Anterior cingulate cortex (tissue), 58 donors: Measurements from ENCODE around the gene TAB3.

Experiments used
- DNase-seq, 58 donors: peaks; one replicate each; lab custom pipeline; 2025; lab: John Stamatoyannopoulos, UW

Gene TAB3, protein sequence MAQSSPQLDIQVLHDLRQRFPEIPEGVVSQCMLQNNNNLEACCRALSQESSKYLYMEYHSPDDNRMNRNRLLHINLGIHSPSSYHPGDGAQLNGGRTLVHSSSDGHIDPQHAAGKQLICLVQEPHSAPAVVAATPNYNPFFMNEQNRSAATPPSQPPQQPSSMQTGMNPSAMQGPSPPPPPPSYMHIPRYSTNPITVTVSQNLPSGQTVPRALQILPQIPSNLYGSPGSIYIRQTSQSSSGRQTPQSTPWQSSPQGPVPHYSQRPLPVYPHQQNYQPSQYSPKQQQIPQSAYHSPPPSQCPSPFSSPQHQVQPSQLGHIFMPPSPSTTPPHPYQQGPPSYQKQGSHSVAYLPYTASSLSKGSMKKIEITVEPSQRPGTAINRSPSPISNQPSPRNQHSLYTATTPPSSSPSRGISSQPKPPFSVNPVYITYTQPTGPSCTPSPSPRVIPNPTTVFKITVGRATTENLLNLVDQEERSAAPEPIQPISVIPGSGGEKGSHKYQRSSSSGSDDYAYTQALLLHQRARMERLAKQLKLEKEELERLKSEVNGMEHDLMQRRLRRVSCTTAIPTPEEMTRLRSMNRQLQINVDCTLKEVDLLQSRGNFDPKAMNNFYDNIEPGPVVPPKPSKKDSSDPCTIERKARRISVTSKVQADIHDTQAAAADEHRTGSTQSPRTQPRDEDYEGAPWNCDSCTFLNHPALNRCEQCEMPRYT

DNA sequence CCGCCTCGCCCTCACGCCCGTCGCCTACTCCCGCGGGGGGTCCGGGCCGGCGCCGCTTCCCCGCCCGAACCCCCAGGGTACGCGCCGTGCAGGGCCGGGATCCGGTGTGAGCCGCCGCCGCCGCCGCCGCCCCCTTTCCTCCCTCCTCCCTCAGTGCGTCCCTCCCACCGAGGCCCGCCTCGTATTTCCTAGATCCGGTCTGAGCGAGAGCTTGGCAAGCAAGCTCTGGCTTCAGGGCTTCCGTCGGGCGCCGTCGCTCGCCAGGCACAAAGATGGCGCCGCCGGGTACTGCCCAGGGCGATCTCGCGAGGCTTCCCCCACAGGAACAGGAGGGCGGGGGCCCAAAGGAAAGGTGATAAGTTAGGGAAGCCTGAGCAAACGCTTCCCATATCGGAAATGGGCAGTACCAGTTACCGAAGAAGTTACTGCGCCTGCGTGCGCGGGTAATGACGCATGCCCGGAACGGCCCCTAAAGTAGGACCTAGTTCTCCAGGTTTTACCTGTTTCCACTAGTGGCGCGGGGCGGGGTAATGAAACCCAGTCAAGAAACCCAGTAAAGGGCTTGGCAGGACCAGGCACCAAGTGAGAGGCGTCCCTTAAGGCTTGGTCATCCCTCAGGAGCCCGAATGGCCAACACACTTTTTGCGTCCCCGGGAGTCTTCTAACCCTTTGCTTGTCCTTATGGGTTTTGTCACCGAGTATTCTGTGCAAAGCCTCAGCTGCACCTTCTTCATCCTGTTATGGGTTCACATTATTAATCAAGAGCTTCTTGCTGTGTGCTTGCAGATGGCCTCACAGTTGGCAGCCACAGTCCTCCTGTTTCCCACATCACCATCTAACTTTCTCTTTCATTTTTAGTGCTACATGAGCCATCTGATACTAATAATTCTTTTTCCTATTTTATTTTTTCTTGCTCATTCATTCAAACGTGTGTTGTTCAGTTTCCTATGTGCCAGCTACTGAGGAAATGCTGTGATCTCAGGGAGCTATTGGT, at the start of gene TAB3:
Gene TAB3 (minus strand): TSS at position 108 of the 994 bp plus-strand sequence. CDS start 29,666 bp downstream, outside the sequence.
- DNase-seq: peak; percentile 6 to 95 (median 82)

GRCh38 chrX:30938295-30938694, 49.2 kb upstream of the TAB3 start:
- no peak for DNase-seq

DNA sequence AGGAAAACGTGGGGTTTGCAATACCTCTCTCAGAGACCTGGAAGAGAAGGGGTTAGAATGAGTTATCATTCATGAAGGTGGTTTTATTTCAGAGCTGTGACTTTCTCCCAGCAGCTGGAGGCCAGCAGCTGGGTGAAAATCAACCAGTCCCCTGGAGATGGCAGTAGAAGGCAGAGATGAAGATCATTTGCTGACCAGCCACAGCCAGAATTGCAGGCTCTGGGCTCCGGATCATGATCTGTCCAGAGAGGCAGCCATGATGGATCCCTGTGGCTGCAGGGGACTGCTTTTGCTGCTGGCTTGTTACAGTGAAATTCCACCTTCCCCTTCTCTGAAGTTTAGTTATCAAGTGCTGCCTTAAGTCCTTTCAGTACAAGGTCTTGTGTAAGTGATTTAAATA, 46.9 kb upstream of the TAB3 start:
- no peak for DNase-seq

DNA sequence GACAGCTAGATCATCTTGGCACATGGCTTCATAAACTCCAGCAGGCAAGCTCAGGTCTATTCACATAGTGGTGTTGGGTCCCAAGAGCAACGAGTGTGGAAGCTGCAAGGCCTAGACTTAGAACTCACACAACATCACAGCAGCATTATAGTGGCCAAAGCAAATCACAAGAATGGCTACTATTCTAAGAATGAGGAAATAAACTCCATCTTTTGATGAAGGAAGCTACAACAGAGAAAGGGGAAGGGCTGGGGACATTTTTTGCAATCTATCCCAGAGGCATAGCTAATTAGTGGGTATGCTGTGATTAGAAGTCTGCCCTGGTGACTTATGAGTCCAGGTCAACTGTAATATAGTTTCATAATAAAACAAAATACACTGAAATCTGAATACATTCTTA, 42.9 kb upstream of the TAB3 start:
- DNase-seq: no peak

DNA sequence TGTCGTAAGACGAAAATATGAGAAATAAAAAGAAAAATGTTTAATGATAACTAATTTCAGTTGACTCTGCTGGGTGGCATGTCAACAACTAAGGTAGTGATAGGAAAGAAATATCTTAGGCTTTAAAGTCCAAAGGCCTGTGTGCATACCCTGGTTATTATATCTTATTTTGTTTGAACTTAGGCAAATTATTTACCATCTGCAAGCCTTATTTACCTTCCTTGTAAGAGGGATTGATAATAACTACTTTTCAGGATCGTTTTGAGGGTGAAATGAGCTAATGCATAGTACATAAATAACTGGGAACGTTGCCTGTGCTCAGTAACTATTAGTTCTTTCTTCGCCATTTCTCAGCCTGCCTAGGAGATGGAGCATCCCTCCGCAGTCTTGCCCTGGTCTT, 41.6 kb upstream of the TAB3 start:
- DNase-seq: no peak

GRCh38 chrX:30930143-30930542, 41.1 kb upstream of the TAB3 start:
- DNase-seq: no peak

DNA sequence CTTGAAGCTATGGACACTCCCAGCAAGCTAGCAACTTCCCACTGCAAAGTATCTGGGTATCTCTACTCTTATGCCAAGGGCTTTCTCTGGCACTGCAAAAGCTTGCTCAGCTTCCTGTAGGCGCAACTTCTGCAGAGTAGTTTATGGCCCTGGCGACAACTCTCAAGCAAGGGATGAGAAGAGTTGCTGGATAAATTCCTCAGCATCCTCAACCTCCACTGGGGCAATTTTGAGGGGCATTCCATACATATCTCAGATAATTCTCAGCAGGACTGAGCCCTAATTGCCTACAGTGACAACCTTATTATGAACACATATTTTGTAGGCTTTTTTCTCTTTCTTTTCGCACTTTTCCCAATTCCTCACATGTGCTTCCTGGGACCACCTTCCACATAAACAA, 31.2 kb upstream of the TAB3 start:
- no peak for DNase-seq

GRCh38 chrX:30918480-30918879, 29.4 kb upstream of the TAB3 start:
- no peak for DNase-seq

DNA sequence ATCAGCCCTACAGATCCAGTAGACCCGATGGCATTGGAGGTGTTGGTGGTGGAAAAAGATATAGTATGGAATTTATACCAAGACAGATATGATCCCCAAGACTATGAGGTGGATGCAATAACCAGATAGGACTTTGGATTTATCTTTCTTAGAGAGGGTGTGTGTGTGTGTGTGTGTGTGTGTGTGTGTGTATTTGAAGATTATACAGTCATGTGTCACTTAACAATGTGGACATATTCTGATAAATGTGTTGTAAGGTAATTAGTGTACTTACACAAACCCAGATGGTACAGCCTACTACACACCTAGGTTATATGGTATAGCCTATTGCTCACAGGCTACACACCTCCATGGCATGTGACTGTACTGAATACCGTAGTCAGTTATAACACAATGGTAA, 24.4 kb upstream of the TAB3 start:
- no peak for DNase-seq

DNA sequence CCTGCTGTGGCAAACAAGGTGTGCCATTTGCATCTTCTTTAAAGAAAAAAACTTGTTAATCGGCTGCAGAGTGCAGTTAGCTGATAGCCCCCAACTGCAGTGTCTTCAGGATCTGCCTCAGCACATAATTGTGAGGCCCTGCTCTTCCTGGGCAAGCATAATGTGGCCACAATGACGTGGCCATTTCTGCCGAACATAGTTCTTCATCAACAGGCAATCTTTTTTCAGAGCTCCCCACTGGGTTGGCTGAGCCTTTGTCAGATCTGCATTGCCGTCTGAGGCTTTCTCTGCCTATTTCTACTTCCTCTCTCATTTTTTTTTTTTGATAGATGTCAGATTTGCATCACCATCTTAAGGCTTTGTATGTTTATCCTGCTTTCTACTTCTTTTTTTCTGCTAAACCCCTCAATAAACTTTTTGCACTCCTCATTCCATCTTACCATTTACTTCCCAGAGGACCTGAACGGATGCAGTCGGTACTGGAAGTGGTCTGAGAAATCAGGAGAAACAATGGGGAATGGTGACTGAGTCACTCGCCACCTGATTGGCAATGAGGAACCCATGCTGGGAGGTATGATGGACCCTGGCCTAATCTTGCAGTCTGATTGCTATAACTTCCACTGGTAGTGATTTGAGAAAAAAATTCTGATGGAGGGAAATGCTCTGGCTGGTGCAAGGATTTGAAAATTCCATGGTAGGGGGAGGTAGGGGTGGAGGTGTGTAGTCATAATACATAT, 21.2 kb upstream of the TAB3 start:
- DNase-seq: no peak

DNA sequence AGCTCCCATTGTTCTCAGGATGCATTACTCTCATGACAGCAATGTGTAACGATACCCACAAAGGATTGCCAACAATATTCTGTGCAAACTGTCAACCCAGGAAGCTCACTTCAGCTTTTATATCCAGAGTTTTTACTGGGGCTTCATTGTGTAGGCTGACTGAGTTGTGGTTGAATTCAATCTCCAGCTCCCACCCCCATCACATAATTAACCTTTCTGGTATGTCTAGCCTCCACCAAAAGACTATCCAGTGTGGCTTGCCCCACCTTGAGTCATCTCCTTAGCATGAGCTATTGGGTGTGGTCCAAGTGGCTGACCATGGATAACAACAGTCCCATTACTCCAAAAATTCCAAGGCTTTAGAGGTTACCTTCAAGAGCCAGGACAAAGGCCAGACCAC, 17.7 kb upstream of the TAB3 start:
- DNase-seq: no peak

GRCh38 chrX:30905321-30905720, 16.3 kb upstream of the TAB3 start:
- DNase-seq: no peak

DNA sequence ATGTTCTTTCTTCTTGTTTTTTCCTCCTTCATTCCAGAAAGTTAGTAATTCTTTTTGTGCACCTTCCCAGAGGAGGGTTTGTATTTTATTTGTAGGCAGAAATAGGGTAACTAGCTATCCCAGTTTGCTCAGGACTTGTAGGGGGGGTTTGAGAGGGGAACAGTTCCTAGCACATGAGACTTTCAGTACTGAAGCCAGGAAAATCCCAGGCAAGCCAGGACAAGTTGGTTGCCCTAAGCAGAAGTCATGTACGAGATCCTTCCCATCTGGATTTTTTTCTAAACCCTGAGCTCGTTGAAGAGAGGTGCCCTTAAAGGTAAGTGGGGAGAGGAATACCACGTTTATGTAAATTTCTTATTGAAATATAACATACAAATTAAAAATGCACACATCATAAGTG, 15.6 kb upstream of the TAB3 start:
- DNase-seq: no peak

DNA sequence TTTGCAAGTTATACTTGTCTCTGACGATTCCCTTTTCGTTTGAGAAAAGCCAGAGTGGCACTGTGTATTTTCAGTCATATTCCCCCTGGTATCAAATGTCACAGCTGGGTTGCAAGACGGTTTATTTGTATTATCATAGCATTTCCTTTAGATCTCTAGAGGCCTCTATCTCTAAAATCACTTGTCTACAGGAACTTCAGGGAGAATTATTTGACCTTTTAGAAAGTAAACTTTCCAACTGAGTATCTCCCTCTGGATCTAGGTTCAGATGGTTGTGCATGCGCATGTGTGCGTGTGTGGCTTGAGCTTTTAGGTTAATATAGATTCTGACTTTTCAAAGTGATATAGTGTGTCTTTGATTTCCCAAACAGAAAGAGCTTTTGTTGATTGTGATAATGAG, 15.1 kb upstream of the TAB3 start:
- DNase-seq: no peak

DNA sequence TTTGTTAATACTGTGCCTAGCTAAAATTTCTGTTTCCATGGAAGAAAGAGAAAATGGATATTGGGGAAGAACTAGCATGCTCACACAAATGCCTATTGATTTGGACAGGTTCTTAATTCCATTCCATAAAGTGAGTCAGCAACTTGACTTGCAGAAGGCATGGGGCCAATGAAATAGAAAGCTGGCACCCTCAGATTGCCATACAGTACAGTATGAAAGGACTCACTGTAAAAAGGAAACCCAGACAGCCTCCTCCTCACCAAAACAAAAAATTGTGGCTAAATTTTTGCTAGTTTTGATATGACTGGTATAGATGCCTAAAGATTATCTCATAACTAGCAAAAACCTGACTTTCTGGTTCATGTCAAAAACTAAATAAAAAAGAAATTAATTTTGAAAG, 11.2 kb upstream of the TAB3 start:
- DNase-seq: no peak

GRCh38 chrX:30898886-30899285, 9.8 kb upstream of the TAB3 start:
- no peak for DNase-seq

DNA sequence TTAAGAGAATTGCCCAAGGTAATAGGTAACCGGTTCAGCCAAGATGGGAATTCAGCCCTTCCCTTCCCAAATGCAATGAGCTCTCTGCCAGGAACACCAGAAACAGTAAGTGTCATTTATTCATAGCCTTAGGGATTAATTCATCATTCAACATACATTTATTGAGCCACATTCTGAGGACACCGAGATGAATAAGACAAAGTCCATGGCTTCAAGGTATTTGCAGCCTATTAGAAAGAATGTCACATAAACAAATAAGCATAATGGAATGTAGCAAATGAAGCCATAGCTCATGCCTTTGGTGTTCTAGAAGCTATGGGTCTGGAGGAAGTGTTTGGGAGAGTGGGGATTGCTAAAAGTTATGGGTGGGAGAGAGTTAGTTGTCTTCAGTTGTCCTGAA, 6.3 kb upstream of the TAB3 start:
- no peak for DNase-seq

DNA sequence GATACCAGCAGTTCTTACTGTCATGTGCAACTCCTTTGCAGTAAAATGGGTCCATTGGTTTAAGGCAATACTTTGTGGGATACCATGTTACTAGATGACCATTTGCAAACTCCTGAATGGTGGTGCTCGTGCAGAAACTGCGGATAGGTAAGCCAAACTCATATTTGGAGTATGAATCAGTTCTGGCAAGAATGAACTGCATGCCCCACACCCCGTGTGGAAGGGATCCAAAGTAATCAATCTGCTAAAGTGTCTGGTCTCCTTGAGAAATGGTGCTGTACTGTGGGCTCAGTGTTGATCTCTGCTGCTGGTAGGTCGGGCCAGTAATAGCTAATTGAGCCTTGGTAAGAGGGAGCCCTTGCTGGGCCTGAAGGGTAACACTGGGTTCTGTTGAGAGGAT, 4.2 kb upstream of the TAB3 start:
- DNase-seq: no peak

- no peak for DNase-seq
These were observed 3.5 kb upstream of the TAB3 start for GRCh38 chrX:30892591-30892990.

DNA sequence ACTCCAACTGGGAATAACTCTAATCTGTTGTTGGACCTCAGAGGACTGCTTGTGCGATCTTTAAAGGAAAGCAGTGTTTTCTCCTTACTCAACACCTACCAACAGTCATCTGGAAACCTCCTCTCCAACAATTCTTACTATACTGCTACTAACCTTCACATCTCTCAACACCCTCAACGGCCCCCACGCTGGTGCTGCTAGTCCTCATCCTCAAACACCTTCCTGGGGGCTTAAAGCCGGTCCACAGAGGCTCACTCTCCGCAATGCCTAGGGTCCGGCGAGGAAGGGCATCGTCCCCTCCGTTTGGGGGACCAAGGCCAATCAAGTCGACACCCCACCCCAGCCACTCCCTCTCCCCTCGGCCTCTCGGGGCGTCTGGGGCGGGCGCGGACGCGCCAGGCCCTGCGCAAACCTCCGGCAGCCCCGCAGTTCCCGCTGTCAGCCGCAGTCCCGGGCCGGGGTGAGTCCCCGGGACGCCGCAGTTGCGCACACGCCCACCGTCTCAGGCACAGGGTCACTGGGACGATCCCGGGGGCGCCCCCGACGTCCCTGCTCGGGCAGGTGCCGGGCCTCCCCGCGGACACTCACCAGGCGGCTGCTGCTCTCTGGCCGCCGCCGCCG, 418 bp downstream of the TAB3 start:
- peak in 12 of 58 donors; percentile 2 to 34 (median 16) for DNase-seq
